IPS-18c (cell line): Measurements from ENCODE around the gene LRP1-AS.

Experiments used
- H3K4me3 ChIP-seq: 2 replicates; pipeline ENCODE4 v1.7.0; 2013; ENCODE audit warnings: low read depth, mild to moderate bottlenecking, low read length, moderate library complexity; ENCODE audit not compliant: insufficient read depth
- H3K9me3 ChIP-seq: one replicate; pipeline ENCODE4 v1.6.1; 2013; ENCODE audit warnings: mild to moderate bottlenecking, low read length, moderate library complexity; ENCODE audit not compliant: control insufficient read depth, insufficient read depth

LRP1-AS gene

DNA sequence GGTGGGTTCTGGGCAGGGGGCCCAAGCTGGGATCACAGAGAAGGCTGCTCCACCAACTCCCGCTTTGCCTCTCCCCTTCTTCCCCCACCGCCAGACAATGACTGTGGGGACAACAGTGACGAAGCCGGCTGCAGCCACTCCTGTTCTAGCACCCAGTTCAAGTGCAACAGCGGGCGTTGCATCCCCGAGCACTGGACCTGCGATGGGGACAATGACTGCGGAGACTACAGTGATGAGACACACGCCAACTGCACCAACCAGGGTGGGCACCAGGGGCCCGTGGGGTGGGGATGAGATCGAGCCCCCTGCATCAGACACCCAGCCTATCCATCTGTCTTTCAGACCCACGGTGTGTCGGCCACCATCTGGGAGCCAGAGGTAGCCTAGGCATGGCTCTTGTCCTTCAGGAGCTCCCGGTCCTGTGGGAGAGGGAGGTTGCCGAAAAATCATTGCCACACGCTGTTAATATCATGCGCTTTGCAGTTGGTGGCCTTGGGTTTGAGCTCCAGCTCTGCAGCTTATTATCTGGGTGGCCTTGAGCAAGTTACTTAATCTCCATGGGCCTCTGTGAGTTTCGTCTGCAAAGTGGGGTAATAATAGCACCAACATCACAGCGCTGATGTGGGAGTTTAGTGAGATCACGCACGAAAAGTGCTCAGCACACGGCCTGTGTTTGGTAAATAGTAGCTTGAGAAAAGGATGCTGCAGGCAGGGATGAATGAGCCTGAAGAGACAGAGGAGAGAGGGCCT is 21.8 kb upstream of the LRP1-AS start:
- Histone ChIP-seq H3K9me3 (no peaks in the 10 kb centered on the region), H3K4me3 (no peak overlapping the region)

DNA sequence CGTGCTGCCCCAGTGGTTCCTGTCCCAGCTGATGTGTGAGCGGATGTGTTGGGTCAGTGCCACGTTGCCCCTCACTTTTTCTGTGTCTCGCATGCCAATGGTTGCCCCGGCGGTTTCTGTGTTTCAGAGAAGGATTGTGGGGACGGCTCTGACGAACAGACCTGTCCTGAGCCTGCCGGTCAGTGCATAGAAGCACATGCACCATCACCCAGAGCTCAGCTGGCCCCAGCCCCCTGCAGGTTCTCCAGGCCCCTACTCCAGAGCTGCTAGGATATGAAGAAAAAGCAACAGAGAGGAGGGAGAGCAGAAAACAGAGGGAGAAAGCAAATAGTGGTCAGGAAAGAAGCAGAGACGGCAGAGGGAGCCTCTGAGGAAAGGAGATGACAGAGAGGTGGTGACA is 20.6 kb upstream of the LRP1-AS start:
- Histone ChIP-seq H3K4me3 (no peak overlapping the region), H3K9me3 (no peaks in the 10 kb centered on the region)

DNA sequence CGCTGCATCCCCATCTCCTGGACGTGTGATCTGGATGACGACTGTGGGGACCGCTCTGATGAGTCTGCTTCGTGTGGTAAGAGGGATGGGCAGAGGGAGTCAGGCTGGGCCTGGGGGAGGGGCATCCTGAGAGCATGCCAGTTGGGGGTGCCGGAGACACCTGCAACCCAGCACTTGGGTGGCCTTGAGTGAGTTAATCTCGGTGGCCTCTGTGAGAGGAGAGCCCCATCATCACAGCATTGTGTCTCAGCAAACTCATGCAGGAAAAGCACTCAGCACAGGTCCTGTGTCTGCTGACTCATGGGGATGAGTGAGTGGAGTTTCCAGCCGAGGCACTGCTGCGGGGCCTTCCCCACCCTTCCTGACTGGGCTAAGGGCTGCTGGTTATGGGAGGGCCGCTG is 19.6 kb upstream of the LRP1-AS start:
- H3K4me3 ChIP-seq = no peak overlapping the region
- H3K9me3 ChIP-seq = no peaks in the 10 kb centered on the region

DNA sequence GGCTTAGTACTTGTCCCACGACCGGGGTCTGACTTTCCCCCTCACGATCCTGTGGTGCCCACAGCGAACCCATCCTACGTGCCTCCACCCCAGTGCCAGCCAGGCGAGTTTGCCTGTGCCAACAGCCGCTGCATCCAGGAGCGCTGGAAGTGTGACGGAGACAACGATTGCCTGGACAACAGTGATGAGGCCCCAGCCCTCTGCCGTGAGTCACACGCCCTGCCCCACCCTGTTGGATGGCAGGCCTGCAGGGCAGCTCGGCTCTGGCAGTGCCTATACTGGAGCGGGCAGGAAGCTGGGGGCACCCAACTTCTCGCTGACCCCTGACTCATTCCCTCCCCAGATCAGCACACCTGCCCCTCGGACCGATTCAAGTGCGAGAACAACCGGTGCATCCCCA is 18.3 kb upstream of the LRP1-AS start:
- H3K9me3 ChIP-seq = no peaks in the 10 kb centered on the region

DNA sequence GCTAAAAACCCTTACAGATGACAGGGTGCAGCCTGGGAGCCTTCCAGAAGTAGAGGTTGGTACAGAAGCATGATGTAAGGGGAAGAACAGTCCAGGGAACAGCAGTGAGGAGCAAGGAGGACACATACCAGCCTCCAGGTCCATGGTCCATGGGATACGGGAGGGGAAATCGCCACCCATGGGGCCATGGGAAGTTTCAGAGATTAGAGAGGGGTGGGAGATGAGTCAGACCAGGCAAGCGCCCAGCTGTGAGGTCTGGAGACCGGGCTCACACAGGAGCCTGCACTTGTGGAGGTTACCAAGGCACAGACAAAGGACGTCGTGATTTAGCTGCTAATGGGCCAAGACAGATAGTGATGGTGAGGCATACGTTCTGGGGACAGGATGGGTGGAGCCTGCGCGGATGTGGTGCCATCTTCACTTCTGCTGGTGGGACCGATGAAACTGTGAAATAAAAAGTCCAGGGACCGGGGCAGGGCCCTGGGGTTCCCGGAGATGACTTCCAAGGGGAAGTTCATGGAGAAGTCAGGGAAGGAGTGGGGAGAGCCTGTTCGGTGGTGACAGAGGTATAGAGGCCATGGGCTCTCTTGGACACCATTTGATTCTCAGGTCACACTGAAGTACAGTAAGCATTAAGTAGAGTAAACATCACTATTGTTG is 17.7 kb upstream of the LRP1-AS start:
- Histone ChIP-seq H3K4me3 (no peak overlapping the region), H3K9me3 (no peaks in the 10 kb centered on the region)

More for the DNA sequence above, 18.3 kb upstream of the LRP1-AS start:
- no peak overlapping the region for H3K4me3 ChIP-seq

DNA sequence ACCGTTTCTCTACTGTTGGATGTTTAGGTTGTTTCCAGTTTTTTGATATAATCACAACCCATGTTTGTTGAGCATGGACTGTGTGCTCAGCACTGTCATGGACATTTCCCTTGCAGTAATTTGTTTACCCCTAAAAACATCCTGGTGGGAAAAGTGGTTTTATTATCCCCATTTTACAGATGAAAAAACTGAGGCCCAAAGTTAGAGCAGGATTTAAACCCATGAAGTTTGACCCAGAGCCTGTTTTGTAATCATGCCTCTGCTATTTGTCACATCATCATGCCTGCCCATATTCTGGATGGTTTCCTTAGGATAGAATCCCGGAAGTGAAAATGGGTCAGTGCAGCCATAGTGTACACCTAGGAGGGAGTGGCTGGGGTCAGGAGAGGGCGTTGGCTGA is 17.0 kb upstream of the LRP1-AS start:
- no peaks in the 10 kb centered on the region for H3K9me3 ChIP-seq
- no peak overlapping the region for H3K4me3 ChIP-seq

DNA sequence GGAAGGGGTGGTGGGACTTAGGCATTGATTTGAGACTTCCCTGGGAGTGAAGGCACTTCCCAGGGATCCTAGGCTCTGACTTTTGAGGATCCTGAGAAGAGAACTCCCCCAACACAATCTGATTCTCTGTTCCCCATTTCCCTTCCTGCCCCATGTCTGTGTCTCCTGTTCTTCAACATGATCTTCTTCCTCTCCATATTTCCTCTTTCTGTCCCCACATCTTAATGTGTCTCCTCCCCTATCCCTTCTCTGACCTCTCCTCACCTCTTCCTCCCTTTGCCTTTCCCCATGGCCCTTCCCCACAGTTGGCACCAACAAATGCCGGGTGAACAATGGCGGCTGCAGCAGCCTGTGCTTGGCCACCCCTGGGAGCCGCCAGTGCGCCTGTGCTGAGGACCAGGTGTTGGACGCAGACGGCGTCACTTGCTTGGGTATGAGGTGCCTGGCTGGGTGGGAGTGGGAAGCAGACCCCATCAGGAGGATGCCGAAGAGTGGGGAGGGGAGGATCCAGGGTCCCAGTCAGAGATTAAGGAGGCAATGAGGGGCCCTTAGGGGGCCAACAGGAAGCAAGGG is 15.2 kb upstream of the LRP1-AS start:
- Histone ChIP-seq H3K4me3 (no peak overlapping the region), H3K9me3 (no peaks in the 10 kb centered on the region)

DNA sequence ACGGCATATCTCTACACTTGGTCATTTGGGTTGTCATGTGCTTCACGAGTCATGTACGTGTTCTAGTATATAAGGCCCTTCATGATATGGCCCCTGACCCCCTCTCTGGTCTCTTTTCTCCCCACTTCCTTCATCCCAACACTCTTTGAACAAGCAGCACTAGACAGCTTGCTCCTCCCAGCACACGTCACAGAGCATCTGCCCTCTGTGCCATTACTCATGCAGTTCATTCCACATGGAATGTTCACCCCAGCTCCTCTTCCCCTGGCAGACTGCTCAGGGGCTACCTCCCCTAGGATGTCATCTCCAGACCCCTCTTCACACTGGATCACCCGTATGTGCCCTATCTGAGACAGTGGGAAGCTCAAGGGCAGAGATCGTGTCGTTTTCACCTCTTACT is 14.1 kb upstream of the LRP1-AS start:
- H3K9me3 ChIP-seq = no peaks in the 10 kb centered on the region

DNA sequence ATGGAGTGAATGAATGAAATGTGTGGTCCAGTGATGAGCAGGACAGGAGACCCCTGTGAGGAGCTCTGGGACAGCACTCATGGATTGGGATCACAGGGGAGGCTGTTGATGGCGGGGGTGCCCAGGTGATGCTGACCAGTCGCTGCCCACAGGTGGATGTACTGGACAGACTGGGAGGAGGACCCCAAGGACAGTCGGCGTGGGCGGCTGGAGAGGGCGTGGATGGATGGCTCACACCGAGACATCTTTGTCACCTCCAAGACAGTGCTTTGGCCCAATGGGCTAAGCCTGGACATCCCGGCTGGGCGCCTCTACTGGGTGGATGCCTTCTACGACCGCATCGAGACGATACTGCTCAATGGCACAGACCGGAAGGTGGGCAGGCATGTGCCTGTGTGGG is 13.3 kb upstream of the LRP1-AS start:
- Histone ChIP-seq H3K9me3 (no peaks in the 10 kb centered on the region), H3K4me3 (no peak overlapping the region)

More for the DNA sequence above, 14.1 kb upstream of the LRP1-AS start:
- no peak overlapping the region for H3K4me3 ChIP-seq

DNA sequence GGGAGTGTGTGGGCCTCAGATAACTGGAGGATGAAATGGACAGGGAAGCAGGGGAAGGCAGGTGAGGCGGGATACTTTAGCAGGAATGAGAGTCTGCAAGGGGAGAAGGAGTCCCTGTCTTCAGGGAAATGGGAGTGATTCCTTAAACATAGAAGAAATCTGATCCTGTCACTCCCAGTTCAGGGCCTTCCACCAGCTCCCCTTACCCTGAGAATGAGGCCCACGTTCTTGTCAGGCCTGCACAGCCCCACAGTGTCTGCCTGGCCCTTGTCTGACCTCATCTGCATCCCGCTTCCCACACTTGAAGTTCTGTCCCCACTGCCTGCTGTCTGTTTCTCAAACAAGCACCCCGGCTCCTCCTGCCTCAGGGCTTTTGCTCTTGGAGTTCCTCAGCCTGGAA is 12.6 kb upstream of the LRP1-AS start:
- no peaks in the 10 kb centered on the region for H3K9me3 ChIP-seq
- H3K4me3 ChIP-seq = no peak overlapping the region

DNA sequence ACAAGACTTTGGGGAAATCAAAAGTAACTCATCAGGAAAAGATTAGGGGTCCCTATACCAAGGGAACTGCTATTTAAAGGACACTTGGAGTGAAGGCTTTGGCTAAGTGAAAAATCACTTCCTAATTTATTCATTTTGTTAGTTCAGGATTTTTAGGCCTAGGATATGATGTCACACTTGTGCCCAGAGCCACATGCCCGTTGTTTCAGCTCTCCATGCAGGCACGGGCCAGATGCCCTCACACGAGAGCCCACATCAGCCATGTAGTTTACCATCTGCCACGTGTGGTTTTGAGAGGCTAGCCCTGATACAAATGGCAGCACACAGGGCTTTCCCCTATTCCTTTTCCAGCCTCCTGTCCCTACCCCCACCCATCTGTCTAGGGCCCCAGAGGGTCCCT is 11.9 kb upstream of the LRP1-AS start:
- Histone ChIP-seq H3K9me3 (no peaks in the 10 kb centered on the region), H3K4me3 (no peak overlapping the region)

DNA sequence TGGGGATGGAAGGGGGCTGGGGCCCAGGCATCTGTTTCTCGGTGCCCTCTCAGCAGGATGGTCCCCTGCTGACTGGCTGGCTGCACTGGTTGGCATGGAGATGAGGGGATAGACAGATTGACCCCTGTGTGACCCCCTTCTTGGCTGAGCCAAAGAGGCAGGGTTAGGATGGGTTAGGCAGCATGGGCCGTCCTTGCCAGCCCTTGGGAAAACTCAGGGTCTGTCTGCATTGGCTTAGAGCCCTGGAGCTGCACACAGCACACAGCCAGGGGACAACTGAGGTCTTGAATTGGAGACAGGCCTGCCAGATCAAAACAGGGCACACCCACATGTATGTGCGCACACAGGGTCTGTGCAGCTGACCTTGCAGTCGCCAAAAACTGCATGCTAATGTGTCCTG is 11.2 kb upstream of the LRP1-AS start:
- no peaks in the 10 kb centered on the region for H3K9me3 ChIP-seq
- H3K4me3 ChIP-seq = no peak overlapping the region

DNA sequence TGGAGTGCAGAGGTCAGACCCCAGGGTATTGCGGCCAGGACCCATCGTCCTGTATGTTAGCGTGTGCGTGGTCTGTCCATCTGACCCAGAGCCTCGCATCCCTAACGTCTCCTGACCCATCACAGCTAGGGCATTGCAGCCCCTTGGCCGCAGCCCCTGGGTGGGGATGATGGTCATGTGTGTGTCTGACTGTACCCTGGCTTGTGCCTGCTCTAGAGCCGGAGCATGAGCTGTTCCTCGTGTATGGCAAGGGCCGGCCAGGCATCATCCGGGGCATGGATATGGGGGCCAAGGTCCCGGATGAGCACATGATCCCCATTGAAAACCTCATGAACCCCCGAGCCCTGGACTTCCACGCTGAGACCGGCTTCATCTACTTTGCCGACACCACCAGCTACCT is 10.8 kb upstream of the LRP1-AS start:
- Histone ChIP-seq H3K4me3 (no peak overlapping the region), H3K9me3 (no peaks in the 10 kb centered on the region)

DNA sequence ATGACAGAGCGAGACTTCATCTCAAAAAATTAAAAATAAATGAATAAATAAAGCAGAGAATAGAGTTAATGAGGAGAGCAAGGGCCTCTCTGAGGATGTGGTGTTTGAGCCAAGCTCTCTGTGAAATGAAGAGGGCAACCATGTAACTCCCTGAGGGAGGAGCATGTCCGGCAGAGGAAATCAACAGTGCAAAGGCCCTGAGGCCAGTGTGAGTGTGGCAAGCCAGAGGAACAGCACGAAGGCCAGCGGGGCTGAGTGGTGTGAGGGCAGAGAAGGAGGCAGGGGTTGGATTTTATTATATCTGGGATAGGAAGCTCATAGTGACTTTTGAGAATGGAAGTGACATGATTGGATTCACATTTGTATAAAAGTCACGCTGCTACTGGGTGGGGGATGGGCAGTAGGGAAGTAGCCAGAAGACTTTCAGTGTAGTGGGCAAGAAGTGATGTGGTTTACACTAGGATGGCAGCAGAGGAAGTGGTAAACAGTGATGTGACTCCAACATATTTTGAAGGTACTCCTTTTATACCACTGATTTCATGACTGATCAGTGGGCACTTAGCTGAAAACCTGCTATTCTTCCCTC is 10.3 kb upstream of the LRP1-AS start:
- no peak overlapping the region for H3K4me3 ChIP-seq
- H3K9me3 ChIP-seq = no peaks in the 10 kb centered on the region

DNA sequence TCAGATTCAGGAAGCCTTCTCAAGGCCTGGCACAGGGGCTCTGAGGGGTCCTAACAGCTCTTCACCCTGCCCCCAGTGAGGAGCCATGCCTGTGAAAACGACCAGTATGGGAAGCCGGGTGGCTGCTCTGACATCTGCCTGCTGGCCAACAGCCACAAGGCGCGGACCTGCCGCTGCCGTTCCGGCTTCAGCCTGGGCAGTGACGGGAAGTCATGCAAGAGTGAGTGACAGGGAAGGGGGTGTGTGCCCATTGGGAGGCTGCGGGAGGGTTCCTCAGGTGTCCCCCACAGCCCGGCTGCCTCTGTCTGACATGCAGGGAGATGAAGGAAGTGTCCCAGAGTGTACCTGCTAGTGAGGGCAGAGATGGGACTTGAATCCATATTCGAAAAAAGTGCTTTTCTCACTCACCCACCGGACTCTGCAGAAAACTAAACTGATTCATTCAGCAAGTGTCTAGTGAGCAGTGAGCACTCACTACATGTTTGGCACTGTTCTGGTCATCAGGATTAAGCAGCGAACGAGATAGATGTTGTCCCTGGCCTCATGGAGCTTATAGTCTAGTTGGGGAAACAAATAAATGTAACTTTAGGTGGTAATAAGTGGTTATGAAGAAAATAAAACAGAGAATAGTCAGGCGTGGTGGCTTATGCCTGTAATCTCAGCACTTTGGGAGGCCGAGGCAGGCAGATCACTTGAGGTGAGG is 9.4 kb upstream of the LRP1-AS start:
- Histone ChIP-seq H3K9me3 (no peaks in the 10 kb centered on the region), H3K4me3 (no peak overlapping the region)

DNA sequence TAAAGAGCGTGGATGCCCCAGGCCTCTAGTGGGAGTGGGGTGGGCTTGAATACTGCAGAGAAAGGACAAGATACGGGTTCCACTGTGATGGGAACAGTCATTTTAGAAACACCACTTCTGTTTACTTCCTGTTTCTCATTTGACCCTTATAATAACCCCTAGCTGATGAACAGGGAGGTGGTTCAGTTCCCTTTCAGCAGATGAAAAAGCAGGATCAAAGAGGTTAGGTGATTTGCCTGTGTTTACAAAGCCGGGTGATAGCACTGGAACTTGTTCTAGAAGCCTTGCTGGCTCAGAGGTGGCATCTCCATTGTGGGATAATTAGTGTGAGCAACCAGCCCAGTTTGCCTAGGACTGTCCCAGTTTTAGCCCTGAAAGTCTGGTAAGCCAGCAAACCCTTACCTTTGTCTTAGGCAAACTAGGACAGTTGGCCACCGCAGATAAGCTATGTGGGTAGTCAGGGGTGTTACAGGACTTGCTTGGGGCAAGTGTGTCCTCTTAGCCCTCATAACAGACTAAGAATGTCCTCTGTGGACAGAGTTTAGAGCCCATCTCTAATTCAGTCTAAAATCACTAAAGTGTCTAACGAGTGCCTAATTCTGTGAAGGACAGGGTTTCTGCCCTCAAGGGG is 7.5 kb upstream of the LRP1-AS start:
- Histone ChIP-seq H3K4me3 (no peak overlapping the region), H3K9me3 (no peaks in the 10 kb centered on the region)

DNA sequence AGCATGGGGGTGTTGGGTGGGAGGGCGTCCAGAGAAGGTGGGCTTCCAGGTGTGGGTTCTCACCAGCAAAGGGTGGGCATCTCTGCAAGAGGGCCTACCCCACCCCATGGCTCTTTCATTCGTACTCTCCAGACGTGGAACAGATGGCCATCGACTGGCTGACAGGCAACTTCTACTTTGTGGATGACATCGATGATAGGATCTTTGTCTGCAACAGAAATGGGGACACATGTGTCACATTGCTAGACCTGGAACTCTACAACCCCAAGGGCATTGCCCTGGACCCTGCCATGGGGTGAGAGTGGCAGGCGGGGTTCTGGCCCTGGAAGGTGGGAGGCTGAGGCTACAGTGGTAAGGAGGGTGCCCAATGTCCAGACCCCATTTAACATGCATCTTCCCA is 6.7 kb upstream of the LRP1-AS start:
- Histone ChIP-seq H3K4me3 (no peak overlapping the region), H3K9me3 (no peaks in the 10 kb centered on the region)
